ENCODE results near the gene ZNF500.

Gene ZNF500

DNA sequence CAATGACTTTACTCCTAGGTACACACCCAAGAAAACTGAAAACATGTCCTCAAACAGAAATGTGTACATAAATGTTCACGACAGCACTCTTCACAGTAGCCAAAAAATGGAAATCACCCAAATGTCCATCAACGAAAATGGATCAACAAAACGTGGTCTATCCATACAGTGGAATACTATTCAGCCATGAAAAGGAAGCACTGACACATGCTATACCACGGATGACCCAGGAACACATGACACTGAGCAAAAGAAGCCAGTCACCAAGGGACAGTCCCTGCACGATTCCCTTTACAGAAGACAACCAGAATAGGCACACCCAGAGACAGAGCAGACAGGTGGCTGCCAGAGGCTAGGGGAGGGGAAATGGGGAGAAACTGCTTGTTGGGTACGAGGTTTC is 11.3 kb downstream of the ZNF500 start:
- Histone ChIP-seq H3K4me2 (ENCODE audit: low read length) (no peak overlapping the region), H3K27ac (ENCODE audit: low read depth, low read length) (no peak overlapping the region), H3K4me3 (ENCODE audit: low read length) (peak overlapping the region; percentile 15), H3K23ac (ENCODE audit: low read length) (no peak overlapping the region), H4K5ac (ENCODE audit: low read length) (no peak overlapping the region), H2BK5ac (ENCODE audit: low read length) (no peak overlapping the region), H2AK5ac (ENCODE audit: low read length) (no peak overlapping the region), H3K79me1 (ENCODE audit: low read length) (peaks cover 2% of the 10 kb centered on the region), H4K8ac (ENCODE audit: low read depth, low read length) (no peak overlapping the region), H3K79me2 (ENCODE audit: control insufficient read depth, insufficient read depth, low read length) (no peaks in the 10 kb centered on the region), H3K4ac (ENCODE audit: low read depth, low read length) (no peak overlapping the region), H3K18ac (ENCODE audit: low read length) (no peak overlapping the region), H3K56ac (ENCODE audit: low read length) (no peak overlapping the region), H2BK15ac (replicated peaks; ENCODE audit: low read depth) (no peak overlapping the region), H3K36me3 (ENCODE audit: control insufficient read depth, insufficient read depth, low read length) (peaks cover 12% of the 10 kb centered on the region), H3K27me3 (ENCODE audit: insufficient read depth, low read length, poor library complexity) (no peaks in the 10 kb centered on the region), H2BK120ac (ENCODE audit: low read depth, low read length) (no peak overlapping the region), H3K9ac (ENCODE audit: low read length) (no peak overlapping the region), H3K4me1 (ENCODE audit: control insufficient read depth, low read depth, low read length) (no peaks in the 10 kb centered on the region)
- WGBS (ENCODE audit: extremely low coverage, insufficient coverage, low lambda C conversion rate) = no CpG with 5 or more reads among the region's 6 CpGs
- DNase-seq = no peak

DNA sequence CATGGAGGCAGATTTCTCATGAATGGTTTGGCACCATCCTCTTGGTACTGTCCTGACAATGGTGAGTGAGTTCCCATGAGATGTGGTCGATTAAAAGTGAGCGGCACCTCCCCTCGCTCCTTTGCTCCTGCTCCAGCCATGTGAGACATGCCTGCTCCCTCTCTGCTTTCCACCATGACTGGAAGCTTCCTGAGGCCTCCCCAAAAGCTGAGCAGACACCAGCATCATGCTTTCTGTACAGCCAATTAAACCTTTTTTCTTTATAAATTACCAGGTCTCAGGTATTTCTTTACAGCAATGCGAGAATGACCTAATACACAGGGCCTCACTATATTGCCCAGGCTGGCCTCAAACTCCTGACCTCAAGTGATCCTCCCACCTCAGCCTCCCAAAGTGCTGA is 12.1 kb downstream of the ZNF500 start:
- Histone ChIP-seq H3K4me2 (ENCODE audit: low read length) (no peak overlapping the region), H3K56ac (ENCODE audit: low read length) (no peak overlapping the region), H2BK5ac (ENCODE audit: low read length) (no peak overlapping the region), H3K27ac (ENCODE audit: low read depth, low read length) (no peak overlapping the region), H3K4me1 (ENCODE audit: control insufficient read depth, low read depth, low read length) (no peaks in the 10 kb centered on the region), H2BK15ac (replicated peaks; ENCODE audit: low read depth) (no peak overlapping the region), H2BK120ac (ENCODE audit: low read depth, low read length) (no peak overlapping the region), H3K18ac (ENCODE audit: low read length) (no peak overlapping the region), H3K4ac (ENCODE audit: low read depth, low read length) (no peak overlapping the region), H3K79me2 (ENCODE audit: control insufficient read depth, insufficient read depth, low read length) (no peaks in the 10 kb centered on the region), H3K23ac (ENCODE audit: low read length) (no peak overlapping the region), H3K79me1 (ENCODE audit: low read length) (peaks cover 2% of the 10 kb centered on the region), H4K8ac (ENCODE audit: low read depth, low read length) (no peak overlapping the region), H3K27me3 (ENCODE audit: insufficient read depth, low read length, poor library complexity) (no peaks in the 10 kb centered on the region), H3K36me3 (ENCODE audit: control insufficient read depth, insufficient read depth, low read length) (peaks cover 9% of the 10 kb centered on the region), H4K5ac (ENCODE audit: low read length) (no peak overlapping the region), H2AK5ac (ENCODE audit: low read length) (no peak overlapping the region), H3K4me3 (ENCODE audit: low read length) (no peak overlapping the region), H3K9ac (ENCODE audit: low read length) (no peak overlapping the region)
- no CpG with 5 or more reads among the region's 4 CpGs for WGBS (ENCODE audit: extremely low coverage, insufficient coverage, low lambda C conversion rate)
- no peak for DNase-seq

- peaks cover 8% of the 10 kb centered on the region for H3K36me3 ChIP-seq (ENCODE audit: control insufficient read depth, insufficient read depth, low read length)
- H2AK5ac ChIP-seq (ENCODE audit: low read length) = no peak overlapping the region
These were observed 13.7 kb downstream of the ZNF500 start for GRCh38 chr16:4753227-4753626.

GRCh38 chr16:4752351-4753100 is 14.4 kb downstream of the ZNF500 start:
- Histone ChIP-seq H2AK5ac (ENCODE audit: low read length) (no peak overlapping the region), H3K79me2 (ENCODE audit: control insufficient read depth, insufficient read depth, low read length) (no peaks in the 10 kb centered on the region), H3K4ac (ENCODE audit: low read depth, low read length) (no peak overlapping the region), H2BK5ac (ENCODE audit: low read length) (no peak overlapping the region), H4K8ac (ENCODE audit: low read depth, low read length) (no peak overlapping the region), H3K23ac (ENCODE audit: low read length) (no peak overlapping the region), H3K27ac (ENCODE audit: low read depth, low read length) (no peak overlapping the region), H3K79me1 (ENCODE audit: low read length) (peaks cover 2% of the 10 kb centered on the region), H3K18ac (ENCODE audit: low read length) (no peak overlapping the region), H3K27me3 (ENCODE audit: insufficient read depth, low read length, poor library complexity) (no peaks in the 10 kb centered on the region), H3K36me3 (ENCODE audit: control insufficient read depth, insufficient read depth, low read length) (peaks cover 8% of the 10 kb centered on the region), H3K4me1 (ENCODE audit: control insufficient read depth, low read depth, low read length) (no peaks in the 10 kb centered on the region), H3K9ac (ENCODE audit: low read length) (no peak overlapping the region), H4K5ac (ENCODE audit: low read length) (no peak overlapping the region), H2BK120ac (ENCODE audit: low read depth, low read length) (no peak overlapping the region), H2BK15ac (replicated peaks; ENCODE audit: low read depth) (no peak overlapping the region), H3K4me2 (ENCODE audit: low read length) (no peak overlapping the region), H3K4me3 (ENCODE audit: low read length) (no peak overlapping the region), H3K56ac (ENCODE audit: low read length) (no peak overlapping the region)
- DNase-seq = no peak
- no CpG with 5 or more reads among the region's 44 CpGs for WGBS (ENCODE audit: extremely low coverage, insufficient coverage, low lambda C conversion rate)

More at GRCh38 chr16:4753227-4753626, 13.7 kb downstream of the ZNF500 start:
- H4K5ac ChIP-seq (ENCODE audit: low read length) = no peak overlapping the region
- H3K27me3 ChIP-seq (ENCODE audit: insufficient read depth, low read length, poor library complexity) = no peaks in the 10 kb centered on the region
- no peaks in the 10 kb centered on the region for H3K79me2 ChIP-seq (ENCODE audit: control insufficient read depth, insufficient read depth, low read length)
- no peak overlapping the region for H3K9ac ChIP-seq (ENCODE audit: low read length)
- H4K8ac ChIP-seq (ENCODE audit: low read depth, low read length) = no peak overlapping the region
- no peak overlapping the region for H3K27ac ChIP-seq (ENCODE audit: low read depth, low read length)
- DNase-seq = no peak
- H2BK15ac ChIP-seq (replicated peaks; ENCODE audit: low read depth) = no peak overlapping the region
- H3K4me2 ChIP-seq (ENCODE audit: low read length) = no peak overlapping the region
- H3K4ac ChIP-seq (ENCODE audit: low read depth, low read length) = no peak overlapping the region
- H3K56ac ChIP-seq (ENCODE audit: low read length) = no peak overlapping the region
- no peak overlapping the region for H2BK5ac ChIP-seq (ENCODE audit: low read length)
- no peaks in the 10 kb centered on the region for H3K4me1 ChIP-seq (ENCODE audit: control insufficient read depth, low read depth, low read length)
- WGBS (ENCODE audit: extremely low coverage, insufficient coverage, low lambda C conversion rate) = no CpG with 5 or more reads among the region's 11 CpGs
- H3K18ac ChIP-seq (ENCODE audit: low read length) = no peak overlapping the region
- H3K4me3 ChIP-seq (ENCODE audit: low read length) = no peak overlapping the region
- peaks cover 2% of the 10 kb centered on the region for H3K79me1 ChIP-seq (ENCODE audit: low read length)
- no peak overlapping the region for H2BK120ac ChIP-seq (ENCODE audit: low read depth, low read length)
- H3K23ac ChIP-seq (ENCODE audit: low read length) = no peak overlapping the region

GRCh38 chr16:4750896-4751295 is 16.1 kb downstream of the ZNF500 start:
- H3K4me1 ChIP-seq (ENCODE audit: control insufficient read depth, low read depth, low read length) = no peaks in the 10 kb centered on the region
- no peaks in the 10 kb centered on the region for H3K79me2 ChIP-seq (ENCODE audit: control insufficient read depth, insufficient read depth, low read length)
- no peaks in the 10 kb centered on the region for H3K27me3 ChIP-seq (ENCODE audit: insufficient read depth, low read length, poor library complexity)
- H3K27ac ChIP-seq (ENCODE audit: low read depth, low read length) = no peak overlapping the region
- no peak overlapping the region for H3K4me3 ChIP-seq (ENCODE audit: low read length)
- no peak overlapping the region for H3K56ac ChIP-seq (ENCODE audit: low read length)
- no peak overlapping the region for H4K8ac ChIP-seq (ENCODE audit: low read depth, low read length)
- DNase-seq = no peak
- no peak overlapping the region for H3K4me2 ChIP-seq (ENCODE audit: low read length)
- H3K36me3 ChIP-seq (ENCODE audit: control insufficient read depth, insufficient read depth, low read length) = peaks cover 8% of the 10 kb centered on the region
- no peak overlapping the region for H3K4ac ChIP-seq (ENCODE audit: low read depth, low read length)
- H2BK120ac ChIP-seq (ENCODE audit: low read depth, low read length) = no peak overlapping the region
- H3K79me1 ChIP-seq (ENCODE audit: low read length) = peaks cover 2% of the 10 kb centered on the region
- no peak overlapping the region for H2BK5ac ChIP-seq (ENCODE audit: low read length)
- H2AK5ac ChIP-seq (ENCODE audit: low read length) = no peak overlapping the region
- H3K23ac ChIP-seq (ENCODE audit: low read length) = no peak overlapping the region
- H3K9ac ChIP-seq (ENCODE audit: low read length) = no peak overlapping the region
- no peak overlapping the region for H4K5ac ChIP-seq (ENCODE audit: low read length)
- no peak overlapping the region for H3K18ac ChIP-seq (ENCODE audit: low read length)
- no peak overlapping the region for H2BK15ac ChIP-seq (replicated peaks; ENCODE audit: low read depth)
- WGBS (ENCODE audit: extremely low coverage, insufficient coverage, low lambda C conversion rate) = no CpG with 5 or more reads among the region's 8 CpGs
